A549 (cell line): ENCODE data around the gene DENND4B.

ENCODE experiments used
- CEBPB ChIP-seq, 2 experiments: fragments of >200 bp in 1 of 2; sonication (Bioruptor Twin) in 1 of 2; formaldehyde crosslinking in 1 of 2; IDR thresholded peaks; 2 replicates each; pipeline ENCODE4 v1.6.1; 2012 to 2016
- ESRRA ChIP-seq: fragments of 150-350 bp; IDR thresholded peaks from 2 replicates; pipeline ENCODE4 v1.6.1; 2014; ENCODE audit warnings: mild to moderate bottlenecking, low read length, borderline replicate concordance
- JUN ChIP-seq, 2 experiments: fragments of >200 bp; sonication (Bioruptor Twin); formaldehyde crosslinking; IDR thresholded peaks; 2 replicates in 1 of 2; 3 replicates in 1 of 2; pipeline ENCODE4 v1.6.1; 2016 to 2017
- MAFK ChIP-seq: fragments of 450-650 bp; IDR thresholded peaks from 2 replicates; pipeline ENCODE4 v1.6.1; 2014; ENCODE audit not compliant: partially characterized antibody
- MYC ChIP-seq: IDR thresholded peaks from 2 replicates; pipeline ENCODE4 v1.6.1; 2012; ENCODE audit warnings: mild to moderate bottlenecking, inconsistent platforms, low read length, improper control_type of control experiment, borderline replicate concordance
- ZFP36 ChIP-seq: fragments of 450-650 bp; IDR thresholded peaks from 2 replicates; pipeline ENCODE4 v1.6.1; 2014; ENCODE audit warnings: borderline replicate concordance; ENCODE audit not compliant: partially characterized antibody
- TF ChIP-seq, protein P1 (sequence below): fragments of >200 bp; sonication (Bioruptor Twin); formaldehyde crosslinking; IDR thresholded peaks from 3 replicates; pipeline ENCODE4 v1.5.1; 2016
- TF ChIP-seq, protein P2 (sequence below): fragments of 200-600 bp; sonication (generic); IDR thresholded peaks from 2 replicates; pipeline ENCODE4 v1.6.1; 2016; ENCODE audit warnings: antibody characterized with exemption, mild to moderate bottlenecking, moderate library complexity

DNA sequence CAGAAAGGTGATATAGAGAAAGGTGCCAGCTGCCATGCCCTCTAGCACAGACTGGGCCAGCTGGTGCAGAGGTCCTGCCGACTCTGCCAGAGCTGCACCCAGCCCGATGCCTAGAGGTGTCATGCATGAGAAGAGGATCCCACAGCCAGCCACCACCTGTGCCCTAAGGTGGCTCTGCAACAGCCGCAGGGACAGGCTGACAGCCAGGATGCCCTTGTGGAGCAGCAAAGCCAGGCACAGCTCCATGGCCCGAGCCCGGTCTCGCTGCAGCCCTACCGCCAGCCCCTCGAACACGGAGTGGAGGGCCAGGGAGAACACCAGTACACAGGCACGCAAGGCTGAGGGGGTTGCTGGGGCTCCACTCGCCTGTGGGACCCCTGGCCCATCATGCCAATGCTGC is 13.7 kb upstream of the DENND4B start:
- TF ChIP-seq ZFP36 (no peak), MAFK (no peak), ESRRA (no peak), MYC (no peak), CEBPB (IDR thresholded peaks at IDR 0.05) (no peak), JUN (IDR thresholded peaks at IDR 0.05) (no peak)
- TF ChIP-seq, protein P1, sequence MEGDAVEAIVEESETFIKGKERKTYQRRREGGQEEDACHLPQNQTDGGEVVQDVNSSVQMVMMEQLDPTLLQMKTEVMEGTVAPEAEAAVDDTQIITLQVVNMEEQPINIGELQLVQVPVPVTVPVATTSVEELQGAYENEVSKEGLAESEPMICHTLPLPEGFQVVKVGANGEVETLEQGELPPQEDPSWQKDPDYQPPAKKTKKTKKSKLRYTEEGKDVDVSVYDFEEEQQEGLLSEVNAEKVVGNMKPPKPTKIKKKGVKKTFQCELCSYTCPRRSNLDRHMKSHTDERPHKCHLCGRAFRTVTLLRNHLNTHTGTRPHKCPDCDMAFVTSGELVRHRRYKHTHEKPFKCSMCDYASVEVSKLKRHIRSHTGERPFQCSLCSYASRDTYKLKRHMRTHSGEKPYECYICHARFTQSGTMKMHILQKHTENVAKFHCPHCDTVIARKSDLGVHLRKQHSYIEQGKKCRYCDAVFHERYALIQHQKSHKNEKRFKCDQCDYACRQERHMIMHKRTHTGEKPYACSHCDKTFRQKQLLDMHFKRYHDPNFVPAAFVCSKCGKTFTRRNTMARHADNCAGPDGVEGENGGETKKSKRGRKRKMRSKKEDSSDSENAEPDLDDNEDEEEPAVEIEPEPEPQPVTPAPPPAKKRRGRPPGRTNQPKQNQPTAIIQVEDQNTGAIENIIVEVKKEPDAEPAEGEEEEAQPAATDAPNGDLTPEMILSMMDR = no peak
- TF ChIP-seq, protein P2, sequence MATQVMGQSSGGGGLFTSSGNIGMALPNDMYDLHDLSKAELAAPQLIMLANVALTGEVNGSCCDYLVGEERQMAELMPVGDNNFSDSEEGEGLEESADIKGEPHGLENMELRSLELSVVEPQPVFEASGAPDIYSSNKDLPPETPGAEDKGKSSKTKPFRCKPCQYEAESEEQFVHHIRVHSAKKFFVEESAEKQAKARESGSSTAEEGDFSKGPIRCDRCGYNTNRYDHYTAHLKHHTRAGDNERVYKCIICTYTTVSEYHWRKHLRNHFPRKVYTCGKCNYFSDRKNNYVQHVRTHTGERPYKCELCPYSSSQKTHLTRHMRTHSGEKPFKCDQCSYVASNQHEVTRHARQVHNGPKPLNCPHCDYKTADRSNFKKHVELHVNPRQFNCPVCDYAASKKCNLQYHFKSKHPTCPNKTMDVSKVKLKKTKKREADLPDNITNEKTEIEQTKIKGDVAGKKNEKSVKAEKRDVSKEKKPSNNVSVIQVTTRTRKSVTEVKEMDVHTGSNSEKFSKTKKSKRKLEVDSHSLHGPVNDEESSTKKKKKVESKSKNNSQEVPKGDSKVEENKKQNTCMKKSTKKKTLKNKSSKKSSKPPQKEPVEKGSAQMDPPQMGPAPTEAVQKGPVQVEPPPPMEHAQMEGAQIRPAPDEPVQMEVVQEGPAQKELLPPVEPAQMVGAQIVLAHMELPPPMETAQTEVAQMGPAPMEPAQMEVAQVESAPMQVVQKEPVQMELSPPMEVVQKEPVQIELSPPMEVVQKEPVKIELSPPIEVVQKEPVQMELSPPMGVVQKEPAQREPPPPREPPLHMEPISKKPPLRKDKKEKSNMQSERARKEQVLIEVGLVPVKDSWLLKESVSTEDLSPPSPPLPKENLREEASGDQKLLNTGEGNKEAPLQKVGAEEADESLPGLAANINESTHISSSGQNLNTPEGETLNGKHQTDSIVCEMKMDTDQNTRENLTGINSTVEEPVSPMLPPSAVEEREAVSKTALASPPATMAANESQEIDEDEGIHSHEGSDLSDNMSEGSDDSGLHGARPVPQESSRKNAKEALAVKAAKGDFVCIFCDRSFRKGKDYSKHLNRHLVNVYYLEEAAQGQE = no peak
